Mucosa of descending colon (tissue), 3 donors: ENCODE measurements around the gene CD24. TPM values are rescaled to one million over a fixed set of nuclear protein-coding genes. Genes with fewer than 3 reads are reported as not detected.
"Not testable (repeated sequence)": the region's sequence is repeated elsewhere in the genome, so short reads cannot be mapped to it uniquely, and the experiment has no call there.

Experiments used
- ATAC-seq: fragments of 200-7000 bp; cut with Tn5 transposase; one replicate; pipeline ENCODE4 v1.9.1; 2020; ENCODE audit warnings: mild to moderate bottlenecking, moderate library complexity
- DNase-seq, 3 donors: peaks; one replicate each; pipeline ENCODE4 v3.0.0-alpha.2; 2020
- H3K36me3 ChIP-seq: fragments of 200-600 bp; one replicate; pipeline ENCODE4 v1.8.0; 2021; ENCODE audit warnings: low read depth, mild to moderate bottlenecking
- H3K4me1 ChIP-seq: fragments of 200-600 bp; one replicate; pipeline ENCODE4 v1.8.0; 2021; ENCODE audit warnings: low read depth, mild to moderate bottlenecking
- H3K4me3 ChIP-seq: fragments of 200-600 bp; one replicate; pipeline ENCODE4 v1.8.0; 2021; ENCODE audit warnings: mild to moderate bottlenecking
- H3K9me3 ChIP-seq: fragments of 200-600 bp; one replicate; pipeline ENCODE4 v1.8.0; 2021; ENCODE audit warnings: mild to moderate bottlenecking
- intact Hi-C, 2 donors: fragments of 100-400 bp; cut with DNase I in 1 of 2; cut with micrococcal nuclease in 1 of 2; formaldehyde crosslinking; loops; one replicate each; pipeline versions ENCODE4 v1.11.0 to v1.11.1; 2022; cut with DNase I, micrococcal nuclease
- long read RNA-seq, 2 donors: library from polyadenylated mRNA; unstranded; transcript quantifications; one replicate each; pipeline ENCODE4 v2.0.0, GENCODE V29; 2019 to 2021
- total RNA-seq, 3 donors: library from RNA; stranded (reverse); fragmentation: NEBNext Ultra II Directional in 2 of 3; extraction: Animal tissue kit (Norgen Biotek cat#: 25700) in 2 of 3; gene quantifications; one replicate each; pipeline versions ENCODE4 v1.2.1 to v1.2.4, GENCODE V29; 2021 to 2023
- TF ChIP-seq, protein P1 (sequence below): fragments of 200-600 bp; IDR thresholded peaks from one replicate; pipeline ENCODE4 v1.8.0; 2022; ENCODE audit warnings: antibody characterized with exemption, mild to moderate bottlenecking
- donor health status: DM: no; HTN: no; CAD: no; lungs with moderate emphysema.
- donor health status: DM: no; HTN: no; CAD: no.
- donor health status: DM: no; HTN: yes; CAD: no.

Gene CD24
- total RNA-seq: 1,000 to 10,000 TPM in 2 of 3 donors, 100 to 1,000 TPM in 1; 968 to 2,235 (median 1,593) TPM
- long read RNA-seq, donor 1, transcript CD24-204 (3 exons, 2,513 nt): minor isoform, 7 of 669 reads
- long read RNA-seq, donor 1, transcript CD24-201 (2 exons, 2,180 nt): major isoform, 627 of 669 reads
- long read RNA-seq, donor 1, partial matches to known transcripts: 33 of 669 reads
- long read RNA-seq, donor 1, other reads (novel, unspliced or antisense): 1 of 669 reads
- long read RNA-seq, donor 2, transcript CD24-201 (2 exons, 2,180 nt): major isoform, 646 of 695 reads
- long read RNA-seq, donor 2, partial matches to known transcripts: 1 of 695 reads
- long read RNA-seq, donor 2, other reads (novel, unspliced or antisense): 42 of 695 reads

- ATAC-seq (peak; percentile 71), DNase-seq (peak; percentile 82 to 89 (median 86))
- Histone ChIP-seq H3K9me3 (no peaks in the 10 kb centered on the region), H3K36me3 (no peaks in the 10 kb centered on the region), H3K4me1 (peaks cover 16% of the 10 kb centered on the region), H3K4me3 (peak within 1 kb of the TSS; percentile 72)
- intact Hi-C loops: loop anchor here in 1 of 2 donors (10.0 kb wide), 1 partner anchor 530 kb away; no protein-coding TSS in a partner anchor
- TF ChIP-seq, protein P1, sequence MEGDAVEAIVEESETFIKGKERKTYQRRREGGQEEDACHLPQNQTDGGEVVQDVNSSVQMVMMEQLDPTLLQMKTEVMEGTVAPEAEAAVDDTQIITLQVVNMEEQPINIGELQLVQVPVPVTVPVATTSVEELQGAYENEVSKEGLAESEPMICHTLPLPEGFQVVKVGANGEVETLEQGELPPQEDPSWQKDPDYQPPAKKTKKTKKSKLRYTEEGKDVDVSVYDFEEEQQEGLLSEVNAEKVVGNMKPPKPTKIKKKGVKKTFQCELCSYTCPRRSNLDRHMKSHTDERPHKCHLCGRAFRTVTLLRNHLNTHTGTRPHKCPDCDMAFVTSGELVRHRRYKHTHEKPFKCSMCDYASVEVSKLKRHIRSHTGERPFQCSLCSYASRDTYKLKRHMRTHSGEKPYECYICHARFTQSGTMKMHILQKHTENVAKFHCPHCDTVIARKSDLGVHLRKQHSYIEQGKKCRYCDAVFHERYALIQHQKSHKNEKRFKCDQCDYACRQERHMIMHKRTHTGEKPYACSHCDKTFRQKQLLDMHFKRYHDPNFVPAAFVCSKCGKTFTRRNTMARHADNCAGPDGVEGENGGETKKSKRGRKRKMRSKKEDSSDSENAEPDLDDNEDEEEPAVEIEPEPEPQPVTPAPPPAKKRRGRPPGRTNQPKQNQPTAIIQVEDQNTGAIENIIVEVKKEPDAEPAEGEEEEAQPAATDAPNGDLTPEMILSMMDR: no peak
Measured at GRCh38 chr6:106974336-106974998, at the start of gene CD24. TSS of gene CD24 (minus strand) at chr6:106974729. CDS start at chr6:106974646, 83 bp downstream.

DNA sequence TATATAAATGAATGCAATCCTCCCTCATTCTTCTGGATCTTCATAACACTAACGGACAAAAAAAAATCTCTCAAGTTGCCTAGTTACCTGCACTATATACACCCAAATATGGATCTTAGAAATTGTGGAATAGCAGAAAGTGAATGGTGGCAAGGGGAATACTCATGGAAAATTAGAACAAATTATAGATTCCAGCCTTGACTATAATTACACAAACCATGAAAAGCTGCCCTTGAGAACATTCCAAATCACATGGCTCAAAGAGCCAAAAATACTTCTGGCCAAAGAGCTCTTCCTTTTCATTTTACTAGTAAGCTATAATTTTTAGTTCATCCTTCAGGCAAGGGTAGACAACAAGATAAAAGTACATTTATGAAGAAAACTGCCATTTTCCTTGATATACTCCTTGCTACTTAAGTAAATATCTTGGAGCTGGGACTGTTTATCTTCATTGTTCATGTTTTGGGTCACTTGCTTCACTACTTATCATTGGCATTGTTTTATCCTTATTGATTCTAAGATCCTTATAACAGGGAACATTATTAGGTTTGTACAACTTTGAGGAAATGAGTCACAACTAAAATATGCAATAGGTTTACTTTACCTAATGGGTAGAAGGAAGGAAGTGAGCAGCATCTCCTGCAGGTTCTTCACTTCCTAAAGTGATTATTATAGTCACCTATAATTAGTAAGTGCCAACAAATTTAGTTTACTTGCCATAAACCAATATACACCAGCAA is 47.1 kb upstream of the CD24 start:
- no peak for DNase-seq
- ATAC-seq: no peak
- intact Hi-C loops: no loop called here
- no peak overlapping the region for H3K4me3 ChIP-seq
- H3K4me1 ChIP-seq: no peaks in the 10 kb centered on the region
- no peaks in the 10 kb centered on the region for H3K36me3 ChIP-seq
- TF ChIP-seq, protein P1: no peak
- H3K9me3 ChIP-seq: no peaks in the 10 kb centered on the region

GRCh38 chr6:107020239-107020638 is 45.7 kb upstream of the CD24 start:
- Histone ChIP-seq H3K4me1 (no peaks in the 10 kb centered on the region), H3K9me3 (no peaks in the 10 kb centered on the region), H3K4me3 (no peak overlapping the region), H3K36me3 (no peaks in the 10 kb centered on the region)
- no peak for ATAC-seq
- TF ChIP-seq, protein P1: no peak
- DNase-seq: no peak
- intact Hi-C loops: no loop called here

DNA sequence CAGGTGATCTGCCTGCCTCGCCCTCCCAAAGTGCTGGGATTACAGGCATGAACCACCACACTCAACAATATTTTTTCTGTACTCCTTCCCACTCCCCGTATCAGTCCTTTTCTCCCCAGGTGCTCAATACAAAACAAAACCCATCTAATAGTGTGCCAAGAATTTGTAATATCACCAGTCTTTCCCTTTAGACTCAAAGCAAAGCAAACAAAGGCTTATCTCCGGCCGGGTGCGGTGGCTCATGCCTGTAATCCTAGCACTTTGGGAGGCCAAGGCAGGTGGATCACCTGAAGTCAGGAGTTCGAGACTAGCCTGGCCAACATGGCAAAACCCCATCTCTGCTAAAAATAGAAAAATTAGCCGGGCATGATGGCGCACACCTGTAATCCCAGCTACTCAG is 45.1 kb upstream of the CD24 start:
- H3K4me3 ChIP-seq, DNase-seq, H3K9me3 ChIP-seq, H3K4me1 ChIP-seq, intact Hi-C loops, ATAC-seq, H3K36me3 ChIP-seq: not testable (repeated sequence)

DNA sequence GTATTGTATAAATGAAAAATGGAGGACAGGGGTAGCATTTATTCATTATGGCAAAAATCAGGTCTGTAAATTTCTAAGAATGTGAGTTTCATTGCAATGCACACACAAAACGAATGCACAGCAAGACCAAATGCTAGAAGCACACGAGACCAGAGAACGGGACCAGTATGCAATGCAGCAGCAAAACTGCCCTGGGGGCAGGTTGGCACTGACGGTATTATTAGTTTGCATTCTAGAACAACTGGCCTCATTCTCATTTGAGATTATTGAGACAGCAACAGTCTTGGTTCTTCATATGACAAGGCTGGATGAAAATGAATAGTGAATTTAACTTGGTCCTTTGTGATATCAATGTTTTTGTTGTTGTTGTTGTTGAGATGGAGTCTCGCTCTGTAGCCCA is 44.5 kb upstream of the CD24 start:
- no peaks in the 10 kb centered on the region for H3K9me3 ChIP-seq
- intact Hi-C loops: no loop called here
- H3K4me3 ChIP-seq: no peak overlapping the region
- TF ChIP-seq, protein P1: no peak
- H3K4me1 ChIP-seq: no peaks in the 10 kb centered on the region
- no peaks in the 10 kb centered on the region for H3K36me3 ChIP-seq
- no peak for ATAC-seq
- no peak for DNase-seq
